HCT116 (cell line): ENCODE results near the gene AKAP13. TPM values are rescaled to one million over a fixed set of nuclear protein-coding genes. Genes with fewer than 3 reads are reported as not detected.

Experiments
- ATAC-seq: fragments of 200-7000 bp; cut with Tn5 transposase; 2 replicates; pipeline ENCODE4 v1.9.1; 2020; ENCODE audit warnings: mild to moderate bottlenecking, moderate library complexity
- BruUV-seq: library from RNA; stranded (reverse); fragments of 400-500 nt; replicated peaks from 2 replicates; lab custom pipeline; 2021; lab: Mats Ljungman, UMichigan
- CTCF ChIA-PET: fragments of 300-600 bp; sonication (Branson Sonifier 250); formaldehyde crosslinking; loops from one replicate; lab custom pipeline; 2021; ENCODE audit warnings: antibody characterized with exemption; lab: Charles Lee
- POLR2A ChIA-PET: fragments of 300-600, 350-600 bp; sonication (Branson Sonifier 250); formaldehyde crosslinking; loops from one replicate; lab custom pipeline; 2021; ENCODE audit warnings: antibody characterized with exemption; lab: Charles Lee
- RAD21 ChIA-PET, 2 experiments: fragments of 300-600 bp; sonication (Branson Sonifier 250); formaldehyde crosslinking; loops; one replicate each; lab custom pipeline; 2023; ENCODE audit warnings: low total read pairs in 2 of 2; ENCODE audit not compliant: uncharacterized antibody in 2 of 2, unreplicated experiment in 2 of 2, low non-redundant PET in 1 of 2; lab: Charles Lee
- DNase-seq: peaks from one replicate; pipeline ENCODE4 v3.0.0-alpha.2; 2010; ENCODE audit warnings: low read depth, low spot score
- H2AFZ ChIP-seq: fragments of 200-600 bp; shearing (Covaris generic), sonication (generic); 2 replicates; pipeline ENCODE4 v1.6.1; 2017; ENCODE audit warnings: low read depth, mixed run types, mixed read lengths, antibody characterized with exemption, low read length; ENCODE audit not compliant: poor library complexity, severe bottlenecking
- H3K27ac ChIP-seq: 2 replicates; pipeline ENCODE4 v1.5.1; 2012; ENCODE audit warnings: low read depth, low read length
- H3K27me3 ChIP-seq: fragments of 200-600 bp; sonication (generic); 2 replicates; pipeline ENCODE4 v1.6.1; 2016; ENCODE audit warnings: mixed run types, low read length, mixed read lengths; ENCODE audit not compliant: insufficient read depth
- H3K36me3 ChIP-seq, 2 experiments: fragments of 200-500 bp in 1 of 2; fragments of 200-600 bp in 1 of 2; sonication (Bioruptor generic) in 1 of 2; sonication (generic) in 1 of 2; 2 replicates each; pipeline versions ENCODE4 v1.5.1 to v1.6.1; 2014 to 2016; ENCODE audit warnings: low read length in 2 of 2, inconsistent platforms in 1 of 2, mixed read lengths in 1 of 2, mixed run types in 1 of 2; ENCODE audit not compliant: insufficient read depth in 2 of 2, control insufficient read depth in 1 of 2
- H3K4me1 ChIP-seq, 2 experiments: fragments of 200-600 bp in 1 of 2; sonication (generic) in 1 of 2; 2 replicates each; pipeline versions ENCODE4 v1.5.1 to v1.6.1; 2012 to 2017; ENCODE audit warnings: low read length in 2 of 2, inconsistent platforms in 1 of 2, mild to moderate bottlenecking in 1 of 2, mixed read lengths in 1 of 2, mixed run types in 1 of 2, moderate library complexity in 1 of 2; ENCODE audit not compliant: insufficient read depth in 2 of 2, control insufficient read depth in 1 of 2
- H3K4me2 ChIP-seq: fragments of 200-600 bp; sonication (generic); 2 replicates; pipeline ENCODE4 v1.6.1; 2017; ENCODE audit warnings: mixed run types, low read length, mixed read lengths
- H3K4me3 ChIP-seq, 2 experiments: fragments of 200-600 bp in 1 of 2; sonication (generic) in 1 of 2; replicated peaks in 1 of 2; 2 replicates each; pipeline ENCODE4 v1.5.1; 2011 to 2016; ENCODE audit warnings: low read length in 2 of 2, control low read depth in 1 of 2, low read depth in 1 of 2, mild to moderate bottlenecking in 1 of 2, mixed read lengths in 1 of 2, mixed run types in 1 of 2
- H3K79me2 ChIP-seq: fragments of 200-600 bp; sonication (generic); 2 replicates; pipeline ENCODE4 v1.6.1; 2017; ENCODE audit warnings: mild to moderate bottlenecking, mixed run types, low read length, moderate library complexity, mixed read lengths; ENCODE audit not compliant: insufficient read depth
- H3K9ac ChIP-seq: fragments of 200-600 bp; sonication (generic); 2 replicates; pipeline ENCODE4 v1.6.1; 2016; ENCODE audit warnings: low read length, mixed read lengths
- H3K9me2 ChIP-seq: fragments of 200-600 bp; sonication (generic), shearing (Covaris generic); 2 replicates; pipeline ENCODE4 v1.6.1; 2017; ENCODE audit warnings: mixed run types, mild to moderate bottlenecking, moderate library complexity; ENCODE audit not compliant: insufficient read depth
- H3K9me3 ChIP-seq, 2 experiments: fragments of 200-500 bp in 1 of 2; fragments of 200-600 bp in 1 of 2; sonication (Bioruptor generic) in 1 of 2; sonication (generic) in 1 of 2; 2 replicates each; pipeline ENCODE4 v1.6.1; 2014 to 2017; ENCODE audit warnings: low read length in 2 of 2, mixed read lengths in 2 of 2, inconsistent platforms in 1 of 2, low read depth in 1 of 2, mild to moderate bottlenecking in 1 of 2, mixed run types in 1 of 2, moderate library complexity in 1 of 2; ENCODE audit not compliant: control insufficient read depth in 1 of 2, insufficient read depth in 1 of 2
- H4K20me1 ChIP-seq: fragments of 200-600 bp; sonication (generic), shearing (Covaris generic); 2 replicates; pipeline ENCODE4 v1.6.1; 2017; ENCODE audit warnings: mixed run types, mild to moderate bottlenecking, moderate library complexity; ENCODE audit not compliant: insufficient read depth
- CTCF ChIP-seq, 3 experiments: fragments of 200-600 bp in 1 of 3; sonication (generic) in 1 of 3; IDR thresholded peaks in 2 of 3; conservative IDR thresholded peaks in 1 of 3; 2 replicates each; pipeline ENCODE4 v1.5.1; 2012 to 2017; ENCODE audit warnings: low read depth in 2 of 3, low read length in 2 of 3, antibody characterized with exemption in 1 of 3, borderline replicate concordance in 1 of 3, control low read depth in 1 of 3, mild to moderate bottlenecking in 1 of 3, mixed read lengths in 1 of 3, mixed run types in 1 of 3, moderate library complexity in 1 of 3; ENCODE audit not compliant: insufficient read depth in 1 of 3
- ELF1 ChIP-seq: IDR thresholded peaks from 2 replicates; pipeline ENCODE4 v1.6.1; 2012; ENCODE audit warnings: low read depth, borderline replicate concordance
- EZH2 ChIP-seq: fragments of 200-600 bp; sonication (generic); IDR thresholded peaks from 2 replicates; pipeline ENCODE4 v1.6.1; 2017; ENCODE audit warnings: antibody characterized with exemption, mixed run types
- FOSL1 ChIP-seq: IDR thresholded peaks from 2 replicates; pipeline ENCODE4 v1.6.1; 2012; ENCODE audit warnings: low read depth
- POLR2AphosphoS5 ChIP-seq: IDR thresholded peaks from 2 replicates; pipeline ENCODE4 v1.6.1; 2011; ENCODE audit warnings: mild to moderate bottlenecking, low read depth, low read length, moderate library complexity
- RAD21 ChIP-seq: IDR thresholded peaks from 2 replicates; pipeline ENCODE4 v1.6.1; 2012; ENCODE audit warnings: low read depth, mild to moderate bottlenecking
- REST ChIP-seq: IDR thresholded peaks from 2 replicates; pipeline ENCODE4 v1.6.1; 2012; ENCODE audit warnings: low read depth
- TCF7L2 ChIP-seq: IDR thresholded peaks from 2 replicates; pipeline ENCODE4 v1.7.0; 2011; ENCODE audit warnings: borderline replicate concordance, inconsistent platforms; ENCODE audit not compliant: insufficient read depth, insufficient read length; ENCODE audit errors: extremely low read depth
- intact Hi-C: fragments of 100-400 bp; cut with micrococcal nuclease; formaldehyde crosslinking; loops from 2 replicates; pipeline ENCODE4 v1.10.0; 2022
- total RNA-seq: library from RNA; stranded (reverse); gene quantifications from one replicate; pipeline ENCODE4 v1.2.1, GENCODE V29; 2021; ENCODE audit not compliant: unreplicated experiment

Gene AKAP13
- total RNA-seq, 1 experiment from 2014 or later = 43.1 TPM

GRCh38 chr15:85389306-85389650 is 8.9 kb downstream of the AKAP13 start:
- Histone ChIP-seq H3K4me3 (no peak overlapping the region), H3K4me1 (peaks cover 27 to 40% of the 10 kb centered on the region in 2 experiments), H3K9me3 (no peaks in the 10 kb centered on the region), H4K20me1 (no peaks in the 10 kb centered on the region), H3K79me2 (peaks cover 90% of the 10 kb centered on the region), H3K4me2 (no peak overlapping the region), H3K27me3 (no peaks in the 10 kb centered on the region), H2AFZ (no peak overlapping the region), H3K9me2 (no peaks in the 10 kb centered on the region), H3K27ac (no peak overlapping the region), H3K9ac (no peak overlapping the region), H3K36me3 (no peaks in the 10 kb centered on the region)
- intact Hi-C loops = no loop called here
- ChIA-PET POLR2A (interaction anchor here (1.2 kb wide), 1 partner anchor 9 kb away, joined by 6 read pairs; the partner anchor contains the start of gene AKAP13), RAD21 (no interaction called here), CTCF (no interaction called here)
- no peak for TF ChIP-seq EZH2
- TF ChIP-seq CTCF (IDR thresholded peaks at IDR 0.05 in 2 of 3, conservative IDR thresholded peaks at IDR 0.05 in 1 of 3; ENCODE audit: borderline replicate concordance in 1 of 3, insufficient read depth in 1 of 3, low read depth in 2 of 3, low read length in 2 of 3) = no peak
- no peak for TF ChIP-seq ELF1
- TF ChIP-seq RAD21 = no peak
- TF ChIP-seq POLR2AphosphoS5 = no peak
- no peak for TF ChIP-seq REST
- TF ChIP-seq FOSL1 = no peak
- no peak for TF ChIP-seq TCF7L2
- no peak for DNase-seq
- no peak for ATAC-seq
- no TSS peak for BruUV-seq
